Aorta (tissue), 5 donors: ENCODE results near the gene FBXL7. TPM values are rescaled to one million over a fixed set of nuclear protein-coding genes. Genes with fewer than 3 reads are reported as not detected.

Experiments used
- ATAC-seq: fragments of 200-7000 bp; cut with Tn5 transposase; one replicate; pipeline ENCODE4 v1.9.1; 2022; ENCODE audit warnings: moderate library complexity; ENCODE audit not compliant: low FRiP score
- DNase-seq, 2 donors: peaks; one replicate each; pipeline ENCODE4 v3.0.0-alpha.2; 2020
- H3K27ac ChIP-seq, 2 donors: one replicate each; pipeline ENCODE4 v1.5.1; 2013; ENCODE audit warnings: low read length in 2 of 2, mild to moderate bottlenecking in 2 of 2, moderate library complexity in 2 of 2, control low read depth in 1 of 2, inconsistent platforms in 1 of 2, low read depth in 1 of 2
- H3K27me3 ChIP-seq, 2 donors: one replicate each; pipeline ENCODE4 v1.6.1; 2013; ENCODE audit warnings: control low read depth in 1 of 2, low read length in 1 of 2, mild to moderate bottlenecking in 1 of 2, moderate library complexity in 1 of 2; ENCODE audit not compliant: insufficient read depth in 2 of 2, control insufficient read depth in 1 of 2
- H3K36me3 ChIP-seq, 2 donors: one replicate each; pipeline ENCODE4 v1.6.1; 2013; ENCODE audit warnings: control low read depth in 1 of 2, low read length in 1 of 2, mild to moderate bottlenecking in 1 of 2; ENCODE audit not compliant: insufficient read depth in 2 of 2, control insufficient read depth in 1 of 2
- H3K4me1 ChIP-seq, 2 donors: one replicate each; pipeline ENCODE4 v1.6.1; 2013; ENCODE audit warnings: low read length in 2 of 2, control low read depth in 1 of 2, mild to moderate bottlenecking in 1 of 2, moderate library complexity in 1 of 2; ENCODE audit not compliant: insufficient read depth in 2 of 2, control insufficient read depth in 1 of 2
- H3K4me3 ChIP-seq, 2 donors: one replicate each; pipeline ENCODE4 v1.5.1; 2013; ENCODE audit warnings: low read length in 2 of 2, control low read depth in 1 of 2, mild to moderate bottlenecking in 1 of 2
- H3K9me3 ChIP-seq: one replicate; pipeline ENCODE4 v1.6.1; 2013; ENCODE audit warnings: mild to moderate bottlenecking, low read length; ENCODE audit not compliant: control insufficient read depth
- WGBS, 2 donors: extraction: QIAGEN DNeasy Blood & Tissue Kit; methylation state at CpG; one replicate each; pipeline ENCODE4 v1.1.7; 2013; 5-methylcytosine and 5-hydroxymethylcytosine counted together
- intact Hi-C, 2 donors: fragments of 100-400 bp; cut with DNase I; formaldehyde crosslinking; loops; one replicate each; pipeline versions ENCODE4 v1.14.2 to v1.15.0; 2022
- polyA plus RNA-seq, 2 donors: library from polyadenylated mRNA; stranded (reverse); fragments of 200-250 nt; gene quantifications; one replicate each; pipeline ENCODE4 v1.2.3, GENCODE V29; 2013
- total RNA-seq, 2 donors: library from RNA; stranded (reverse); fragmentation: NEBNext Ultra II Directional; extraction: Animal tissue kit (Norgen Biotek cat#: 25700); gene quantifications; one replicate each; pipeline ENCODE4 v1.2.1, GENCODE V29; 2021
- donor health status: healthy with polysubstance abuse.
- donor health status: Bipolar disorder and iron deficiency.
- donor health status: DM: no; HTN: no; CAD: no.
- donor health status: DM: no; HTN: no; CAD: no.
- donor health status: DM: yes; HTN: yes; CAD: no.

Gene FBXL7
- total and polyA plus RNA-seq, 4 donors = 3.9 to 32.7 (median 14.7) TPM

DNA sequence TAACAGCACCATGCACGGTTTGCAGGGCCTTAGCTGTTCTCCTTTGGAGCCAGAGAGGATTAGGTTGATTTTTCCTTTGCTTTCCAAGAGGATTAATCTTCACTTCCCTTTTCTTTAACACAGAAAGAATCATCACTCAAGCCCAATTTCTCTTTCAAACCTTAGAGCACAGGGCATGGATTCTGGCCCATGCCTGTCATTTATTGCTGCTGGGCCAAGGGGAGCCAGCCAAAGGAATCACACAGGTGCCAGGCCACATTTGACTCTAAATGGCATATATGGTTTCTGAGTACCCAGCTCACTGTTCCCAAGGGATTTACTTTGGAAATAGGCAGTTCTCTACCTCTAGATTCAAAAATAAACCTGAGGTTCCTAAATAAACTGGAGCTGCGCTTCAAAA, 58.3 kb downstream of the FBXL7 start:
- intact Hi-C loops = no loop called here
- no peak for DNase-seq
- no peak for ATAC-seq
- Histone ChIP-seq H3K4me1 (peaks cover 0 to 2% of the 10 kb centered on the region in 2 donors), H3K4me3 (no peak overlapping the region), H3K36me3 (no peaks in the 10 kb centered on the region), H3K27me3 (no peaks in the 10 kb centered on the region), H3K27ac (no peak overlapping the region), H3K9me3 (no peaks in the 10 kb centered on the region)
- 12 to 17% methylated on average over 2 of the region's 2 CpGs for WGBS, 2 donors

- intact Hi-C loops = no loop called here
- no peak for ATAC-seq
- Histone ChIP-seq H3K4me1 (peaks cover 0 to 6% of the 10 kb centered on the region in 2 donors), H3K9me3 (no peaks in the 10 kb centered on the region), H3K27me3 (no peaks in the 10 kb centered on the region), H3K27ac (no peak overlapping the region), H3K4me3 (no peak overlapping the region), H3K36me3 (no peaks in the 10 kb centered on the region)
- WGBS, 2 donors = 37 to 41% methylated on average over 4 of the region's 4 CpGs
- no peak for DNase-seq
These were observed 58.7 kb downstream of the FBXL7 start for GRCh38 chr5:15558681-15559080.

DNA sequence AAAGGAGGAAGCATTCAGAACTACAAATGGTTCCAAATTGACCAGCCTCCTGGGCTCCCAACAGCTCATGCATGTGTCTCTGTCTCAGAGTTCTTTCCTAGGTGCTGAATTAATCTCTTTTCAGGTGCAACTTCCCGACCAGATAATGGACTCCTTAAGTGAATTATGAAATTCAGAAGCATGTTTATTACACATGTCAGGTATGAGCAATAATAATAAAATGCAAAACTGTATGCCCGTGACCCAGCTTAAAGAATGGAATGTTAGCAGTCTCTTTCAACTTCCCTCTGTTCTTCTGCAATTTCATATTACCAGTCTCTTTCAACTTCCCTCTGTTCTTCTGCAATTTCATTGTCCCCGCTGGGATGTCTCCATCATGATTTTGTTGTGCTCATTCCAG, 60.4 kb downstream of the FBXL7 start:
- intact Hi-C loops = no loop called here
- 83 to 84% methylated on average over 3 of the region's 3 CpGs for WGBS, 2 donors
- no peak overlapping the region for H3K4me3 ChIP-seq
- ATAC-seq (no peak), DNase-seq (no peak)
- H3K36me3 ChIP-seq = no peaks in the 10 kb centered on the region
- no peak overlapping the region for H3K27ac ChIP-seq
- H3K4me1 ChIP-seq = peaks cover 0 to 6% of the 10 kb centered on the region in 2 donors
- no peaks in the 10 kb centered on the region for H3K27me3 ChIP-seq
- H3K9me3 ChIP-seq = no peaks in the 10 kb centered on the region

GRCh38 chr5:15564523-15564922, 64.5 kb downstream of the FBXL7 start:
- Histone ChIP-seq H3K4me1 (peaks cover 0 to 4% of the 10 kb centered on the region in 2 donors), H3K4me3 (no peak overlapping the region), H3K27ac (no peak overlapping the region), H3K9me3 (no peaks in the 10 kb centered on the region), H3K36me3 (no peaks in the 10 kb centered on the region), H3K27me3 (no peaks in the 10 kb centered on the region)
- DNase-seq (no peak), ATAC-seq (no peak)
- 44 to 47% methylated on average over 4 of the region's 4 CpGs for WGBS, 2 donors
- intact Hi-C loops = no loop called here

DNA sequence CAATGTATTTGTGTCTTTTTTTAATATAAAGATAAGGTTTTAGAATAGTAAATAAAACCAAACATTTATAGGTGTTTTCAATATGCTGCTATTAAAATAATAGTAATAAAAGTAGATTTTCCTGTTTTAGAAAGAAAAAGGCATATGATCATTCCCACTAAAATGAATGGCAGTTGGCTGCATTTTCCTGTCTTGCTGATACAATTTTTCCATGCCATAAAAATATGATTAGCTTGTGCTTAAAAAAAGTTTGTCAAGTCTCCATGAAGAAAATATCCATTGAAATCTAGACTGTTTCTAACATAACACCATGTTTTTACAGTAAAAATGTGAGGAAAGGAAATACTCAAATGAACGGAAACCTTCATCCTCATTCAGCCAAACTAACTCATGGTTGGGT, 65.0 kb downstream of the FBXL7 start:
- intact Hi-C loops = no loop called here
- WGBS, 2 donors = 15 to 34% methylated on average over 1 of the region's 1 CpG
- ATAC-seq = no peak
- Histone ChIP-seq H3K36me3 (no peaks in the 10 kb centered on the region), H3K4me1 (peaks cover 0 to 4% of the 10 kb centered on the region in 2 donors), H3K4me3 (no peak overlapping the region), H3K27me3 (no peaks in the 10 kb centered on the region), H3K27ac (no peak overlapping the region), H3K9me3 (no peaks in the 10 kb centered on the region)
- DNase-seq = no peak

- Histone ChIP-seq H3K4me1 (peaks cover 0 to 4% of the 10 kb centered on the region in 2 donors), H3K27ac (no peak overlapping the region), H3K9me3 (no peaks in the 10 kb centered on the region), H3K27me3 (no peaks in the 10 kb centered on the region), H3K4me3 (no peak overlapping the region), H3K36me3 (no peaks in the 10 kb centered on the region)
- ATAC-seq (no peak), DNase-seq (no peak)
- intact Hi-C loops = no loop called here
- WGBS, 2 donors = 92% methylated on average over 4 of the region's 4 CpGs
These were observed 66.3 kb downstream of the FBXL7 start for GRCh38 chr5:15566306-15566705.

- DNase-seq (no peak), ATAC-seq (no peak)
- intact Hi-C loops = no loop called here
- no peaks in the 10 kb centered on the region for H3K36me3 ChIP-seq
- no peaks in the 10 kb centered on the region for H3K27me3 ChIP-seq
- no peak overlapping the region for H3K27ac ChIP-seq
- peaks cover 0 to 4% of the 10 kb centered on the region in 2 donors for H3K4me1 ChIP-seq
- no peaks in the 10 kb centered on the region for H3K9me3 ChIP-seq
- no peak overlapping the region for H3K4me3 ChIP-seq
These were observed 66.8 kb downstream of the FBXL7 start for GRCh38 chr5:15566789-15567188.

GRCh38 chr5:15570491-15570890, 70.5 kb downstream of the FBXL7 start:
- intact Hi-C loops = no loop called here
- no peak for DNase-seq
- no peak for ATAC-seq
- Histone ChIP-seq H3K9me3 (no peaks in the 10 kb centered on the region), H3K36me3 (no peaks in the 10 kb centered on the region), H3K4me1 (no peaks in the 10 kb centered on the region), H3K27me3 (no peaks in the 10 kb centered on the region), H3K4me3 (no peak overlapping the region), H3K27ac (no peak overlapping the region)
- 89 to 90% methylated on average over 5 of the region's 5 CpGs for WGBS, 2 donors

DNA sequence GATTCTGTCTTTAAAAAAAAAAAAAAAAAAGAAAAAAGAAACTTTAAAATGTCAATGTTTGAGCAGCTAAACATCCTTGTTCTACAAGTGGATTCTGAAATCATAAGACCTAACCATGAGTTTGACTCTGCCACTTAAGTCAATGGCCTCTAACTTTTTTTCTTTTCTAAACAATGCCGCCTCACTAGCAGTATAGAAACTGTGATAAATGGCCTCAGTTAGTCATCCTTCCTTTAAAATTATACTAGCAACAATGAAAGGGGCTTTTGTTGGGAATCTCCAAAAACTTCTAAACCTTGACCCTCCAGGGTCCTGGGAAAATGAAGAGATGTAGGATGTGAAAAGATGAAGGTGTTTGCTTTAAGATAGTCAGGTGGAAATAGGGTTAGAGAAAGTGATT, 71.1 kb downstream of the FBXL7 start:
- ATAC-seq = no peak
- Histone ChIP-seq H3K9me3 (no peaks in the 10 kb centered on the region), H3K4me3 (no peak overlapping the region), H3K27me3 (no peaks in the 10 kb centered on the region), H3K4me1 (no peaks in the 10 kb centered on the region), H3K36me3 (no peaks in the 10 kb centered on the region), H3K27ac (no peak overlapping the region)
- intact Hi-C loops = no loop called here
- no peak for DNase-seq
- WGBS, 2 donors = 88 to 95% methylated on average over 1 of the region's 1 CpG
